ENCODE results near the gene PIPOX. TPM values are rescaled to one million over a fixed set of nuclear protein-coding genes. Genes with fewer than 3 reads are reported as not detected.

Gene PIPOX
- total RNA-seq, 1 experiment from 2014 or later: 0.69 TPM

DNA sequence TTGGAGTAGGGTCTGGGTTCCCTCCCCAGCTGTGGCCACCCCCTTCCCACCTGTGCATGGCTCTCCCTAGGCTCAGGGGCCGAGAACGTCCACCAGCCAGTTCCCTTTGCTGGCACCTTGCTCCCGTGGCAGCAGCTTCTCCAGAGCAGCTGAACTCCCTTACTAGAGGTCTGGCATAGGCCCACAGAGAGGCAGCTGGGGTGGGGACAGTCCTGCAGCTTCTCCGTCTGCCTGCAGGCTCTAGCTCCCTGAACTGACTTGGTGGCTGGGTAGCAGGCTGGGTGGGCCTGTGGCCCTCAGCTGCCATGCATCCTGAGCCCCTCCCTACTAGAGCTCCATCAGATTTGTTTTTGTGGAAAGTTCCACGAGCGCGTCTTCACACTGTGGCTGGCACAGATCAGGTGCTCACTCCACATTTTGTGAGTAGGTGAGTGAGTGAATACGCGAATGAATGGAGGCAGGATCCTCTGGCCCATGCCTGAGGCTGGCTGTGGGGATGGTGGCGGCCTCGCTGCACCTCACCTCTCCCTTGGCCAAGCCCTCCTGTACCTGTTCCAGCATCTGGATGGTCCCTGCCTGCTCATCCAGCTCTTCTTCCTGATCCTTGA is 51.3 kb downstream of the PIPOX start:
- Histone ChIP-seq H3K4me3 (no peak overlapping the region), H3K27me3 (no peaks in the 10 kb centered on the region), H3K9me3 (no peaks in the 10 kb centered on the region), H3K36me3 (peaks cover 6% of the 10 kb centered on the region)
- no peak for DNase-seq

DNA sequence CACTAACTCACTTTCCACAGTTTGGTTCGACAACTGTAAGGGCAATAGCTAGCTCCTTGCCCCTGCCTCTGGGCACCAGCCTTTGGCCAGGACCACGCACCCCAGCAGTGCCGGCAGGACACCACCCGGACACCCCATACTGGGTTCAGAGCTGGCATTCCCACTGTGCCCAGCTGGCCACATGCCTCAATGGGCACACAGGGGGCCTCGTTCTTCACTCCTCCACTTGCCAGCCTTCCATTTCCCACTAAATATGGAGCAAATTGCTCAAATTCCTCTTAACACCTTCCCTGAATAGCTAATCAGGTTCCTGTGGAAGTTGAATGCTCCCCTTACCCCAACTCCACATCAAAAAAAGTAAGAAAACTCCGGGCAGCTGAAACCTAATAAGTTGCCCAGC is 52.5 kb downstream of the PIPOX start:
- Histone ChIP-seq H3K36me3 (peaks cover 6% of the 10 kb centered on the region), H3K4me3 (no peak overlapping the region), H3K9me3 (no peaks in the 10 kb centered on the region), H3K27me3 (no peaks in the 10 kb centered on the region)
- DNase-seq: no peak

DNA sequence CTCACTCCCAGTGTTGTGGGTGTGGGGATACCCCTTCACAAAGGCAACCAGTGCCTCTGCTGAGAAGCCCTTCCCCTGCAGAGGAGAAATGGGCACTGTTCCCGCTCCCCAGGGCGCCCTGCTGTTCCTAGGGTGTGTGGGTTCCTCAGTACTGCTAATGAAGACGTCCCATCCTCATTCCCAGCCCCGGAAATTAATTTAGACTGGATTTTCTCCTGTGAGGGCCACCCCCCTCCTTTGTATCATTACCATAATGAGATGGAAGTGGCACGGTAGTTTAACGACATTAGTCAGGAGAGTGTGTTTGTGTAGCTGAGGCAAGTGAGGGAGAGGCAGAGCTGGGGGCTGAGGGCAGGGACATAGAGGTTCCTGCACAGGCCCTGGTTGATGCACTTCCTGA is 53.2 kb downstream of the PIPOX start:
- H3K4me3 ChIP-seq: no peak overlapping the region
- no peaks in the 10 kb centered on the region for H3K27me3 ChIP-seq
- H3K36me3 ChIP-seq: peaks cover 3% of the 10 kb centered on the region
- DNase-seq: no peak
- H3K9me3 ChIP-seq: no peaks in the 10 kb centered on the region

DNA sequence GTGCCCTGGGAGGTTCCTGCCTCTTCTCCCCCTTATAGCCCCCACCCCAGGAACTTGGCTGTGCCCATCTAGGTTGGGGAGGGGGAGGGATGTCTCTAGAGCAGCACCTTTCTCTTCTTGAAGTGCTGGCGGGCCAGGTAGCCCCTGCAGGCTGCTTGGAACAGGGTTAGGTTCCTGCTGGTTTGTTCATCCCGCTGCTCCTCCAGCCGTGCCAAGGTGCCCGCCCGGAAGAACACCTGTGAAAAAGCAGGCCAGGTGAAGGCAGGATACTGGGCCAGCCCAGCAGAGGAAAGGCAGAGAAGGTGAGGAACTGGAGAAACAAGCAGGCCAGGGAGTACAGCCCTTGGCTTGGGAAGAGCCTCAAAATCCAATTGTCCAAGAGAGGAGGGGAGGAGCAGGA is 56.6 kb downstream of the PIPOX start:
- Histone ChIP-seq H3K36me3 (peaks cover 2% of the 10 kb centered on the region), H3K4me3 (no peak overlapping the region), H3K27me3 (no peaks in the 10 kb centered on the region), H3K9me3 (no peaks in the 10 kb centered on the region)
- no peak for DNase-seq

DNA sequence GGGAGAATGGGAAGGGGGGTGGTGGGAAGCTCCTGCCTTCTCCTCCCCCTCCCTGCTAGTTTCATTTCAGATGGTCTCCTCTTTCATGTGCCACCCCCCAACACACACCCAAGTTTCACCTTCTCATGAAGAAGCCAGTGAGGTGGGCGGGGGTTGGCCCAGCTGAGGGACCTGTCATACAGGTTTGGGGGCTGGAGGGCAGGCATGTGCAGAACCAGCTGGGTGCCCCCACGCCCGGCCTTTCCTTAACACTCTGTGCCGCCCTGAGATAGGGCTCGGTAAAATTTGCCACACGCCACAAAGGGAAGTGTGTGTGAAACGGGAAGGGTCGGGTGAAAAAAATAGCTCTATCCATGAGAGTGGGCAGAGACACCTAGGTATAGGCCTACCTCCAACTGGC is 57.4 kb downstream of the PIPOX start:
- DNase-seq: no peak

DNA sequence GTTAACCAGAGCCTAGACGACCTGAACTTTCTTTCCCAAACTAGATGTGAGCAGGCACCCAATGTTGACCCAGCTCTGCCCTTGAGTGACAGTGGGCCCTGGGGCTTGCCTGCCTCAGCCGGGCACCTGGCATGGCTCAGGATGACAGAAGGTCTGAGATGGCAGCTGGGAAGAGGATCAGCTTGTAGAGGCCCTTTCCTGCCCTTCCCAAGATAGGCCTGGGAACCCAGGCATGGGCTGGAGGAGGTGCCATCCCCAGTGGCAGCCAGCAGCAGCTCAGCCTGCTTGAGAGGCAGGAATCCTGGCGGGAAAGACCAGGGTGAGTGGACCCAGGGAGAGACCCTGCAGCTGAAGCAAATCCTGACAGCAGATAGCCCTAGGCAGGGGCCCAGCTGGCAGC is 59.1 kb downstream of the PIPOX start:
- DNase-seq: no peak
- H3K4me3 ChIP-seq: no peak overlapping the region
- H3K9me3 ChIP-seq: no peaks in the 10 kb centered on the region
- H3K36me3 ChIP-seq: peaks cover 2% of the 10 kb centered on the region; the same call in 1 of the 2 replicates
- no peaks in the 10 kb centered on the region for H3K27me3 ChIP-seq

More for the DNA sequence above, 57.4 kb downstream of the PIPOX start:
- Histone ChIP-seq H3K27me3 (no peaks in the 10 kb centered on the region), H3K9me3 (no peaks in the 10 kb centered on the region), H3K36me3 (peaks cover 2% of the 10 kb centered on the region), H3K4me3 (no peak overlapping the region)

DNA sequence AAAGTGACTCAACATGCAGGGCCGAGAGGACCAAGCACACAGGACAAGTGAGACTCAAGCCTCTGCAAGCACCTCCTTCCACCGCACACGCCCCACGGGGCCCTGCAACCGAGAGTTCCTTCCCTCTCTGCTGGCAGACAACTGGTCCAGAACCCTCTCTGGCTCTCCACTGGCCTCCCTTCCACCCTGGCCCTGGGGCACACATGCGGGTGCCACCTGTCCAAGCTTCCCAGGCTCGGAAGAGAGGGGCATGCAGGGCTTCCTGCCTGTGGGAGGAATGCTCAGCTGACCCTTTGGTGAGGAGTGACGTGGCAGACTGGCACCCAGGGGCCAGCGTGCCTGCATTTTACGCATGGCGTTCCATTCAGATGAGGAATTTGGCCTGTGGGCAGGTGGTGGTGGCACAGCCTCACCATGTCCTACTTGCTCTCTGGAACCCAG is 59.8 kb downstream of the PIPOX start:
- H3K36me3 ChIP-seq: peaks cover 2% of the 10 kb centered on the region; the same call in 1 of the 2 replicates
- no peaks in the 10 kb centered on the region for H3K9me3 ChIP-seq
- DNase-seq: no peak
- no peaks in the 10 kb centered on the region for H3K27me3 ChIP-seq
- H3K4me3 ChIP-seq: no peak overlapping the region

DNA sequence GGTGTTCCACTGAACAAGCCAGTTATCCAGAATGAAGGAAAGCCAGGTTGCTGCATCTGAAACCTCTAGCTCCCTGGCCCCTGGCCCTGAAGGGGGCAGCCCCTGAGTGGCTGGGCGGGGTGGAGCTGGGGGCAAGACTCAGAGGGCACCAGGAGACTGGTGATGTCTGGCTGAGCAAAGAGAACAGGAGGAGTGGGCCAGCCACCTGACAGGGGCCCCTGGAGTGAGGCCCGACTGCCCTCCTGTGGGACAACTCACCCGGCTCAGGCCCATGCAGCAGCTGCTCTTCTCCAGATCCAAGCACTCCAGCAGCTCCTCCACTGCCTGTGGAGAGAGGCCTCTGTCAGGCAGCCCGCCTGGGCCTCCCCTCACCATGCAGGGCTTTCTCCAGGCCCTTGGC is 60.4 kb downstream of the PIPOX start:
- no peaks in the 10 kb centered on the region for H3K9me3 ChIP-seq
- DNase-seq: no peak
- no peaks in the 10 kb centered on the region for H3K27me3 ChIP-seq
- H3K4me3 ChIP-seq: no peak overlapping the region
- peaks cover 2% of the 10 kb centered on the region; the same call in 1 of the 2 replicates for H3K36me3 ChIP-seq

Other genes with a start within 250 kb of the PIPOX start
- gene FAM222B, start 200.4 kb upstream of the PIPOX start, total RNA-seq (2014; rRNA removed; shearing (Covaris generic); ENCODE audit: low replicate concordance): 0.05 and 0.46 TPM in 2 replicates
- gene ERAL1, start 188.1 kb upstream of the PIPOX start, total RNA-seq (2014; rRNA removed; shearing (Covaris generic); ENCODE audit: low replicate concordance): 34.5 and 60.8 TPM in 2 replicates
- gene FLOT2, start 145.4 kb upstream of the PIPOX start, total RNA-seq (2014; rRNA removed; shearing (Covaris generic); ENCODE audit: low replicate concordance): 72.9 and 85.2 TPM in 2 replicates
- 10.3 and 12.0 TPM in 2 replicates for gene DHRS13, start 140.1 kb upstream of the PIPOX start, total RNA-seq (2014; rRNA removed; shearing (Covaris generic); ENCODE audit: low replicate concordance)
- gene PHF12, start 91.6 kb upstream of the PIPOX start, total RNA-seq (2014; rRNA removed; shearing (Covaris generic); ENCODE audit: low replicate concordance): 4.8 and 8.4 TPM in 2 replicates
- not detected in 2 replicates for gene SEZ6, start 37.1 kb upstream of the PIPOX start, total RNA-seq (2014; rRNA removed; shearing (Covaris generic); ENCODE audit: low replicate concordance)
- gene MYO18A, start 137.3 kb downstream of the PIPOX start, total RNA-seq (2014; rRNA removed; shearing (Covaris generic); ENCODE audit: low replicate concordance): 13.7 and 23.2 TPM in 2 replicates
- 0.69 TPM in 1 of 2 replicates, not detected in the other for gene CRYBA1, start 203.7 kb downstream of the PIPOX start, total RNA-seq (2014; rRNA removed; shearing (Covaris generic); ENCODE audit: low replicate concordance)

Data from MG63 (cell line).